NCI-H446 treated with DMSO at 0.1 percent for 48 hours (cell line): ENCODE measurements around the gene CDC42BPA.
"Not testable (repeated sequence)": the region's sequence is repeated elsewhere in the genome, so short reads cannot be mapped to it uniquely, and the experiment has no call there.

Experiments
- DNase-seq: peaks from one replicate; lab custom pipeline; 2025; lab: John Stamatoyannopoulos, UW

CDC42BPA gene

GRCh38 chr1:227308367-227309336, 9.6 kb downstream of the CDC42BPA start:
- no peak for DNase-seq

- no peak for DNase-seq
Observed at GRCh38 chr1:227306689-227307088, 11.6 kb downstream of the CDC42BPA start.

GRCh38 chr1:227305894-227306626, 12.2 kb downstream of the CDC42BPA start:
- no peak for DNase-seq

DNA sequence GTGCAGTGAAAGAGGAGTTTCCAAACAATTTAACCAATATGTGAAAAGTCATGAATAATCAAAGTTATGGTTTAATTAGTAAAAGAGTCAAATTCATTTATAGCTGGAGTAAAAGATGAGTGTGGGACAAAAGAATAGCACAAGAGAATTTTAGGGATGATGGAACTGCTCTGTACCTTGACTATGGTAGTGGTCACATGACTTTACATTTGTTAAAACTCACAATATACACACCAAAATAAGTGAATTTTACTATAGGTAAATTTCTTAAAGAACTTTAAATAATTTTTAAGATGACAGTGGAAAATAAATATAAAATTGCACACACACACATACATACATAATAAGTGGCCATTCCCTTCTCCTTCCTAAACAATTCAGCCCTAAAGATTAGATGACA, 13.6 kb downstream of the CDC42BPA start:
- DNase-seq, result no peak

GRCh38 chr1:227303662-227304061, 14.6 kb downstream of the CDC42BPA start:
- DNase-seq, result no peak

- DNase-seq, result no peak
Observed at GRCh38 chr1:227300682-227301081, 17.6 kb downstream of the CDC42BPA start.

DNA sequence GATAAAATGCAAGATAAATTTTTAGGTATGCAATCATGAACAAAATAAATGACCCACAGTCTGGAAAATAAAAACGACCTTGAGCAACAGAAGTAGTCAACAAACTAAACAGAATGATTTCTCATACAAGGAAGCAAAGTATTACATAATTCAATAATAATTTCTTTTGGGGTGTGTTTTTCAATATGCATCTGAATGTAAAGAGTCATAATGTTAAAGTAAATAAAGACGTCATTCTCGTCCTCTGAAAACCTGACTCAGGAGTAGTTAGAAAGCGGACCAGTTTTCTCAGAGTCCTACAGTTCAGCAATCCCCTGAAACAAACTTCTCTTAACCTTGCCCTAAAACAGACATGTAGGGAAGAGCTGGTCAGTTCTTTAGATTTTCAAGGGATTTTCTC, 18.6 kb downstream of the CDC42BPA start:
- no peak for DNase-seq

DNA sequence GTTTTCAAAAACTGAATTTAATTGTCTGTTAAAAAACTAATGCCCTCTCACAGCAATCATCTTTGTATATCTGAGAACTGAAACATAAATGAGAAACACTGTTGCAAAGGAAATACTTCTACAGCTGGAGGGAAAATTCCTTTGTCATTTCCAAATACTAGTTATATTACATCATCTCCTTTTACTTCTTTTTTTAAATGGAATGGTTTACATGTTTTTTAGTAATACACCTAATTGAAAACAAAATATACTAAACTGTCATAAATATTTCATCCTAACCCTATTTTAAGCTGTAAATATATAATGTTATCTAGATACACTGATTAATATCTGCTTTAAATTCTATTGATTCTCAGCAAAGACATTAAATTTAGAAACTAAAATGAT, 19.1 kb downstream of the CDC42BPA start:
- no peak for DNase-seq

DNA sequence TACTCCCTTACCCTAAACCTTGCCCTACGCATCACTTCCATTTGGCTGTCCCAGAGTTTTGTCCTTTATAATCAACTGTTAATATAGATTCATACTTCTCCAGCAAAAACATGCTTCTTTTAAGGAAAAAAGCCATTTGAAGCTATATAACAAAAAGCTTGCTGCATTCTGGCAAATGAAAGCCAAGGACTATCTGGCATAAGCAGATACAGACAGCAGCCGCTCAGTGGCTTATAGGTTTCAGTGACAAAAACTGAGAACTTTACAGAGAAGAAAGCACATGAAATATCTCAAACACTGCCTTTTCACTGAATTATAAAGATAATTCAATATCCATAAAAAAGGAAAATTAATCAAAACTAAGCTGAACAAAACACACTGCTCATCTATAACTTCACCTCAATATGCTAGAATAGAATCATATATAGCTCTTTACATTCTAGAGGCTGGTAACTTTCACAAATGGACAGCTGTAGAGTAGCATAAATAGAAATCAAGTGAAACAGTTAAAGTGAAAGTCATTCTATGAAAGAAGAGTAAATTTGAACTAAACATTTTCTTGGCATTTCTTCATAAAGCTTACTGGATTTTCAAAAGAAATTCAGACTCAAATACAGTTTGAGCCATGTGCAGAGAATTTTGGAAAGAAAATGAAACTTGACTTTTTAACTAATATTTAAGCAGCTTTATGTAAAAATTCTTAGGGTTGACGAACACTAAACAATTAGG, 19.6 kb downstream of the CDC42BPA start:
- DNase-seq, result no peak

DNA sequence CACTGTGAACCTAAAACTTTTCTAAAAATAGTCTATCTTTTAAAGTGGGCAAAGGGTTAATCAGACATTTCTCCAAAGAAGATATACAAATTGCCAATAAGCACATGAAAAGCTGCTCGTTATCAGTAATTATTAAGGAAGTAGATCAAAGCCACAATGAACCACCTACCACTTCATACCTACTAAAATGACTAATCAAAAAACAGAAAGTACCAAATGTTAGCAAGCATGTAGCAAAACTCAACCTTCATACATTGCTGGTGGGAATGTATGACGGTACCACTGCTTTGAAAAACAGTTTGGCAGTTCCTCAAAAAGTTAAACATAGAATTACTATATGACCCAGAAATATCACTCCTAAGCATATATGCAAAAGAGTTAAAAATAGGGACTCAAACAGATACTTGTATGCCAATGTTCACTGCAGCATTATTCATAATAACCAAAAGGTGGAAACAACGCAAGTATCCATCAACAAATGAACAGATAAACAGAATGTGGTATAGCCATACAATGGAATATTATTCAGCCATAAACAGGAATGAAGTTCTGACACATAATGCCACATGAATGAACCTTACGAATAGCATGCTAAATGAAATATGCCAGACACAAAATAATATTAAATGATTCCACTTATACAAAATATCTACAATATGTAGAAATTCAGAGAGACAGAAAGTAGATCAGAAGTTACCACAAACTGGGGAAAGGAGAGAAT, 21.1 kb downstream of the CDC42BPA start:
- no peak for DNase-seq

DNA sequence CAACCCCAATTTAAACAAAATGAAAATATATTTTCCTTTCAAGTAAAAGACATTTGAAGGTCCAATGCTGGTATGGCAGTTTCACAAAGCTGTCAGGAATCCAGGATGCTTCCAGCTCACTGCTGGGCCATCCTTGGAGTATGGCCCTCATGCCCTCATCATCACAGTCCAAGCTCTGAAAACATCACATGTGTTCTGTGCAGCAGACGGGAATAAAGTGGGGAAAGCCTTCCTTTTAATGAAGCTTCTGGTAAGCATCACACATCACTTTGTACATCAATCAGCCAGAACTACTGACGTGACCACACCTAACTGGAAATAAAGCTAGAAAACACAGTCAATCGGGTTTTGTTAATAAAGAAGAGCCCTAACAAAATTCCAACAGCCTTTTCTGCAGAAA, 22.7 kb downstream of the CDC42BPA start:
- no peak for DNase-seq

GRCh38 chr1:227285745-227286144, 32.5 kb downstream of the CDC42BPA start:
- no peak for DNase-seq

- no peak for DNase-seq
Observed at GRCh38 chr1:227281371-227281770, 36.9 kb downstream of the CDC42BPA start.

- DNase-seq, result no peak
Observed at GRCh38 chr1:227280836-227281235, 37.5 kb downstream of the CDC42BPA start.

GRCh38 chr1:227276156-227276693, 42.1 kb downstream of the CDC42BPA start:
- not testable (repeated sequence) for DNase-seq

DNA sequence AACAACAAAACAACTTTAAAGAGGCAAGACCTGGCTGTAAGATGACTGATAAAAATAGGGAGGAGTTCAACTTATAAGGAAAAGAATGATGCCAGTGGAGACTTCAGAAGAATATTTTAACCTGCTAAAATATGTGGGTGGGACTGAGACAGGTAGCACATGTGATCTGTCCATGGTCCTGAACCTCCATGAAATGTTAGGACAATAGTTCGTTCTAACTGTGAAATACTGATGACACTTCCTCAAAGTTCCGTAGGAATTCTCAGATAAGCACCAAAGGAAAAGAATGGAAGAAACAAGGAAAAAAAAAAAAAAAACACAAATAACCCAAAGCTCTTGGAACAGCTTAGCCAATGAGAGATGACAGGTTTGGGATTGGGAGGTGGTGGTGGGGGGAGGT, 44.7 kb downstream of the CDC42BPA start:
- DNase-seq, result no peak

GRCh38 chr1:227272428-227272827, 45.9 kb downstream of the CDC42BPA start:
- no peak for DNase-seq

GRCh38 chr1:227270554-227270953, 47.7 kb downstream of the CDC42BPA start:
- no peak for DNase-seq

- DNase-seq, result peak; percentile 11
Observed at GRCh38 chr1:227268943-227269342, 49.3 kb downstream of the CDC42BPA start.

- no peak for DNase-seq
Observed at GRCh38 chr1:227265891-227266290, 52.4 kb downstream of the CDC42BPA start.

GRCh38 chr1:227263869-227264268, 54.4 kb downstream of the CDC42BPA start:
- DNase-seq, result no peak
